H1 (cell line): Measurements from ENCODE around the gene ZBTB34. TPM values are rescaled to one million over a fixed set of nuclear protein-coding genes. Genes with fewer than 3 reads are reported as not detected.

Experiments used
- CTCF ChIA-PET: fragments of 300-600 bp; sonication (Branson Sonifier 250); formaldehyde crosslinking; loops from one replicate; lab custom pipeline; 2021; ENCODE audit not compliant: partially characterized antibody; lab: Charles Lee
- POLR2A ChIA-PET: fragments of 300-600 bp; sonication (Branson Sonifier 250); formaldehyde crosslinking; loops from one replicate; lab custom pipeline; 2021; ENCODE audit warnings: inconsistent platforms; ENCODE audit not compliant: partially characterized antibody; lab: Charles Lee
- DNase-seq, 2 experiments: peaks; one replicate each; pipeline versions ENCODE4 v3.0.0 to v3.0.0-alpha.2; 2010 to 2022; ENCODE audit warnings: low spot score in 2 of 2, low read depth in 1 of 2, mixed read lengths in 1 of 2
- FAIRE-seq: peaks from 2 replicates; lab custom pipeline; 2011; peaks lifted over from hg19 to GRCh38; lab: Jason Lieb, UNC
- H2AFZ ChIP-seq: 2 replicates; pipeline ENCODE4 v1.8.1; 2012; ENCODE audit warnings: low read length, inconsistent platforms
- H2AK5ac ChIP-seq: 2 replicates; pipeline ENCODE4 v1.6.1; 2013; ENCODE audit warnings: low read depth, low read length
- H2BK120ac ChIP-seq: replicated peaks from 2 replicates; pipeline ENCODE3; 2013; ENCODE audit warnings: low read depth, low read length, inconsistent platforms
- H2BK12ac ChIP-seq: 2 replicates; pipeline ENCODE4 v1.6.1; 2013; ENCODE audit warnings: low read depth, low read length
- H2BK15ac ChIP-seq: 2 replicates; pipeline ENCODE4 v1.6.1; 2013; ENCODE audit warnings: low read length
- H2BK20ac ChIP-seq: 2 replicates; pipeline ENCODE4 v1.6.1; 2013; ENCODE audit warnings: low read length
- H2BK5ac ChIP-seq: 2 replicates; pipeline ENCODE4 v1.6.1; 2013; ENCODE audit warnings: low read depth, low read length
- H3K14ac ChIP-seq: 2 replicates; pipeline ENCODE4 v1.6.1; 2013; ENCODE audit warnings: inconsistent platforms; ENCODE audit not compliant: insufficient read length
- H3K18ac ChIP-seq: 2 replicates; pipeline ENCODE4 v1.6.1; 2013; ENCODE audit warnings: low read length; ENCODE audit errors: extremely low read depth
- H3K23ac ChIP-seq: 2 replicates; pipeline ENCODE4 v1.6.1; 2013; ENCODE audit warnings: inconsistent platforms; ENCODE audit not compliant: insufficient read length
- H3K23me2 ChIP-seq: 2 replicates; pipeline ENCODE4 v1.6.1; 2013; ENCODE audit warnings: low read depth, low read length
- H3K27ac ChIP-seq: 2 replicates; pipeline ENCODE4 v1.6.1; 2011; ENCODE audit warnings: low read depth, low read length, inconsistent platforms
- H3K27me3 ChIP-seq, 4 experiments: replicated peaks in 1 of 4; 1 replicate in 1 of 4; 2 replicates in 3 of 4; pipeline versions ENCODE4 v1.6.1 to v1.8.1; 2011 to 2013; ENCODE audit warnings: low read length in 3 of 4, mild to moderate bottlenecking in 3 of 4, inconsistent platforms in 2 of 4, mixed read lengths in 2 of 4, moderate library complexity in 1 of 4; ENCODE audit not compliant: control insufficient read depth in 3 of 4, insufficient read depth in 3 of 4; ENCODE audit errors: extremely low read depth in 1 of 4
- H3K36me3 ChIP-seq, 4 experiments: 2 replicates each; pipeline versions ENCODE4 v1.6.1 to v1.8.1; 2011 to 2013; ENCODE audit warnings: mild to moderate bottlenecking in 4 of 4, low read length in 3 of 4, moderate library complexity in 2 of 4, control low read depth in 1 of 4, inconsistent platforms in 1 of 4; ENCODE audit not compliant: insufficient read depth in 4 of 4, control insufficient read depth in 2 of 4
- H3K4ac ChIP-seq: replicated peaks from 2 replicates; pipeline ENCODE3; 2013; ENCODE audit warnings: low read length, low read depth, mixed read lengths, inconsistent platforms; ENCODE audit not compliant: insufficient read length
- H3K4me1 ChIP-seq, 4 experiments: replicated peaks in 1 of 4; 1 replicate in 1 of 4; 2 replicates in 3 of 4; pipeline versions ENCODE4 v1.6.1 to v1.8.1; 2011 to 2013; ENCODE audit warnings: low read length in 3 of 4, inconsistent platforms in 2 of 4, mixed read lengths in 1 of 4; ENCODE audit not compliant: insufficient read depth in 4 of 4, control insufficient read depth in 3 of 4
- H3K4me2 ChIP-seq, 2 experiments: 2 replicates each; pipeline versions ENCODE4 v1.6.1 to v1.8.1; 2011 to 2013; ENCODE audit warnings: low read depth in 2 of 2, low read length in 2 of 2, control low read depth in 1 of 2, inconsistent platforms in 1 of 2, mild to moderate bottlenecking in 1 of 2; ENCODE audit not compliant: insufficient read depth in 1 of 2
- H3K4me3 ChIP-seq, 4 experiments: fragments of 200-600, 300-600 bp in 1 of 4; sonication (generic), shearing (Covaris generic), sonication (Bioruptor Twin) in 1 of 4; 2 replicates each; pipeline versions ENCODE4 v1.5.1 to v1.8.1; 2011 to 2016; ENCODE audit warnings: low read length in 4 of 4, low read depth in 3 of 4, control low read depth in 2 of 4, inconsistent platforms in 2 of 4, mild to moderate bottlenecking in 2 of 4, mixed read lengths in 1 of 4, moderate library complexity in 1 of 4; ENCODE audit not compliant: insufficient read depth in 2 of 4; ENCODE audit errors: extremely low read depth in 1 of 4
- H3K56ac ChIP-seq: replicated peaks from 2 replicates; pipeline ENCODE3; 2013; ENCODE audit warnings: low read depth, mild to moderate bottlenecking, mixed read lengths, low read length, inconsistent platforms; ENCODE audit not compliant: insufficient read length
- H3K79me1 ChIP-seq: 2 replicates; pipeline ENCODE4 v1.6.1; 2013; ENCODE audit warnings: low read depth, low read length, control low read depth
- H3K79me2 ChIP-seq, 2 experiments: 2 replicates each; pipeline versions ENCODE4 v1.6.1 to v1.8.1; 2012 to 2013; ENCODE audit warnings: low read length in 2 of 2, mild to moderate bottlenecking in 2 of 2, inconsistent platforms in 1 of 2; ENCODE audit not compliant: insufficient read depth in 2 of 2, control insufficient read depth in 1 of 2
- H3K9ac ChIP-seq, 4 experiments: replicated peaks in 1 of 4; 1 replicate in 1 of 4; 2 replicates in 3 of 4; pipeline versions ENCODE4 v1.6.1 to v1.8.1; 2011 to 2013; ENCODE audit warnings: low read depth in 3 of 4, low read length in 3 of 4, control low read depth in 2 of 4, mild to moderate bottlenecking in 2 of 4, moderate library complexity in 2 of 4, inconsistent platforms in 1 of 4; ENCODE audit errors: extremely low read depth in 1 of 4
- H3K9me3 ChIP-seq, 2 experiments: 2 replicates each; pipeline versions ENCODE4 v1.6.1 to v1.8.1; 2012 to 2013; ENCODE audit warnings: mild to moderate bottlenecking in 2 of 2, moderate library complexity in 2 of 2, control low read depth in 1 of 2, inconsistent platforms in 1 of 2, low read depth in 1 of 2, low read length in 1 of 2, mixed read lengths in 1 of 2; ENCODE audit not compliant: insufficient read depth in 2 of 2
- H4K20me1 ChIP-seq, 2 experiments: replicated peaks in 1 of 2; 2 replicates each; pipeline versions ENCODE3 to v1.8.1; 2011 to 2013; ENCODE audit warnings: inconsistent platforms in 2 of 2, low read length in 2 of 2, mild to moderate bottlenecking in 1 of 2; ENCODE audit not compliant: insufficient read depth in 2 of 2, control insufficient read depth in 1 of 2
- H4K5ac ChIP-seq: 2 replicates; pipeline ENCODE4 v1.6.1; 2013; ENCODE audit warnings: low read length, low read depth, mixed read lengths, inconsistent platforms; ENCODE audit not compliant: insufficient read length
- H4K8ac ChIP-seq: 2 replicates; pipeline ENCODE4 v1.8.0; 2013; ENCODE audit warnings: mild to moderate bottlenecking, moderate library complexity, low read length, inconsistent platforms; ENCODE audit not compliant: insufficient read depth; ENCODE audit errors: extremely low read depth
- H4K91ac ChIP-seq: replicated peaks from 2 replicates; pipeline ENCODE3; 2013; ENCODE audit warnings: low read length, mixed read lengths, inconsistent platforms; ENCODE audit not compliant: insufficient read length
- CBX5 ChIP-seq: fragments of 300-800, 300-1000 bp; sonication (generic); IDR thresholded peaks from 2 replicates; pipeline ENCODE4 v1.7.1; 2016; ENCODE audit warnings: antibody characterized with exemption, low read length, low read depth
- KDM1A ChIP-seq: fragments of 200-600, 300-600 bp; sonication (generic); IDR thresholded peaks from 2 replicates; pipeline ENCODE4 v1.7.1; 2016; ENCODE audit warnings: mild to moderate bottlenecking, low read length, borderline replicate concordance
- KDM4A ChIP-seq: IDR thresholded peaks from one replicate; pipeline ENCODE4 v1.7.1; 2012; ENCODE audit warnings: low read depth, mild to moderate bottlenecking, moderate library complexity, low read length, inconsistent platforms; ENCODE audit not compliant: severe bottlenecking
- TAF1 ChIP-seq: IDR thresholded peaks from 2 replicates; pipeline ENCODE4 v1.6.1; 2011; ENCODE audit warnings: mild to moderate bottlenecking, low read depth, low read length
- TAF7 ChIP-seq: optimal IDR thresholded peaks from 2 replicates; pipeline ENCODE3; 2011; ENCODE audit warnings: low read depth, mild to moderate bottlenecking, inconsistent platforms, low read length, moderate library complexity, borderline replicate concordance
- USF2 ChIP-seq: IDR thresholded peaks from 2 replicates; pipeline ENCODE4 v1.6.1; 2011; ENCODE audit warnings: low read length, improper control_type of control experiment
- WGBS, 2 experiments: shearing (Covaris generic) in 1 of 2; methylation state at CpG; one replicate each; pipeline versions ENCODE4 v1.1.6 to v1.1.7; 2013 to 2015; ENCODE audit warnings: low lambda C conversion rate in 2 of 2, mixed read lengths in 2 of 2, inconsistent platforms in 1 of 2, low coverage in 1 of 2, missing lambda C conversion rate in 1 of 2; ENCODE audit not compliant: insufficient replicate concordance in 2 of 2, insufficient coverage in 1 of 2, insufficient read length in 1 of 2; ENCODE audit errors: extremely low coverage in 1 of 2, missing lambda C conversion rate in 1 of 2; 5-methylcytosine and 5-hydroxymethylcytosine counted together
- polyA plus RNA-seq, 7 experiments: library from polyadenylated mRNA; depleted of rRNA in 3 of 7; stranded (reverse) in 5 of 7; unstranded in 2 of 7; fragments of >200 nt in 5 of 7; fragments of 200-250 nt in 2 of 7; gene quantifications; 1 replicate in 5 of 7; 2 replicates in 1 of 7; 4 replicates in 1 of 7; pipeline versions ENCODE4 v1.2.1 to v1.2.3, GENCODE V29; 2011 to 2013; ENCODE audit warnings: missing spikeins in 2 of 7, mixed read lengths in 2 of 7
- total RNA-seq: library from RNA; stranded (reverse); fragmentation: NEBNext Ultra II Directional; extraction: Animal tissue kit (Norgen Biotek cat#: 25700); gene quantifications from 2 replicates; pipeline ENCODE4 v1.2.1, GENCODE V29; 2021

Gene ZBTB34
- total and polyA plus RNA-seq, 2 of the 8 experiments (the other 6 are each of a cell fraction or from before 2014, with no cell fraction given): 8.2 to 15.9 TPM

GRCh38 chr9:126833710-126834345 lies 26.6 kb upstream of the ZBTB34 start:
- Histone ChIP-seq H3K9ac (no peak overlapping the region), H4K8ac (no peak overlapping the region), H2BK5ac (no peak overlapping the region), H3K4me3 (no peak overlapping the region), H3K14ac (no peak overlapping the region), H3K4ac (no peak overlapping the region), H2BK12ac (no peak overlapping the region), H3K23me2 (no peaks in the 10 kb centered on the region), H3K23ac (no peak overlapping the region), H4K91ac (no peak overlapping the region), H2AFZ (no peak overlapping the region), H3K56ac (no peak overlapping the region), H3K79me2 (peaks cover 0 to 13% of the 10 kb centered on the region in 2 experiments; a peak in 1 of 4 replicates), H3K79me1 (peaks cover 9% of the 10 kb centered on the region), H2AK5ac (no peak overlapping the region), H2BK15ac (no peak overlapping the region), H3K4me2 (no peak overlapping the region)
- ChIA-PET POLR2A (no interaction called here), CTCF (interaction anchor here (0.6 to 3.1 kb wide), 4 partner anchors 9 to 1714 kb away, joined by 3 to 9 read pairs (median 4); no protein-coding TSS in a partner anchor)
- 93% methylated on average over 8 of the region's 8 CpGs; no CpG with 5 or more reads in 1 of the 2 experiments for WGBS, 2 experiments
- DNase-seq: no peak
- TF ChIP-seq TAF1 (no peak), KDM4A (no peak), TAF7 (no peak), USF2 (no peak), KDM1A (no peak), CBX5 (no peak)
- TF ChIP-seq, all 59 proteins: peak for 0
- no peaks in the 10 kb centered on the region for H3K4me1 ChIP-seq
- no peak overlapping the region for H2BK120ac ChIP-seq
- H3K9me3 ChIP-seq: no peaks in the 10 kb centered on the region
- H2BK20ac ChIP-seq: no peak overlapping the region
- no peak overlapping the region for H3K27ac ChIP-seq
- no peak overlapping the region for H3K18ac ChIP-seq
- H4K5ac ChIP-seq: no peak overlapping the region
- no peaks in the 10 kb centered on the region for H3K27me3 ChIP-seq
- H3K36me3 ChIP-seq: peaks cover 16 to 21% (median 19%) of the 10 kb centered on the region in 4 experiments
- peaks cover 4 to 9% of the 10 kb centered on the region in 2 experiments for H4K20me1 ChIP-seq
- FAIRE-seq: no peak
